NCI-H2081 (cell line): ENCODE results near the gene NOL4L.

Source experiments
- DNase-seq, 2 experiments: peaks; one replicate each; lab custom pipeline; 2025; lab: John Stamatoyannopoulos, UW

Gene NOL4L

GRCh38 chr20:32560989-32561830, 23.9 kb downstream of the NOL4L start:
- peak; percentile 44 to 58 for DNase-seq

- no peak for DNase-seq
These were observed 24.6 kb downstream of the NOL4L start for GRCh38 chr20:32560482-32560988.

GRCh38 chr20:32559753-32560380, 25.3 kb downstream of the NOL4L start:
- no peak for DNase-seq

- no peak for DNase-seq
These were observed 25.9 kb downstream of the NOL4L start for GRCh38 chr20:32559205-32559752.

- no peak for DNase-seq
These were observed 26.6 kb downstream of the NOL4L start for GRCh38 chr20:32558526-32558925.

GRCh38 chr20:32557319-32557718, 27.8 kb downstream of the NOL4L start:
- no peak for DNase-seq

GRCh38 chr20:32556312-32557184, 28.6 kb downstream of the NOL4L start:
- no peak for DNase-seq

- no peak for DNase-seq
These were observed 29.5 kb downstream of the NOL4L start for GRCh38 chr20:32555584-32555983.

- DNase-seq, result no peak
These were observed 30.2 kb downstream of the NOL4L start for GRCh38 chr20:32554965-32555289.

GRCh38 chr20:32553618-32554017, 31.5 kb downstream of the NOL4L start:
- no peak for DNase-seq

- no peak for DNase-seq
These were observed 33.4 kb downstream of the NOL4L start for GRCh38 chr20:32551693-32552092.

- DNase-seq, result no peak
These were observed 35.3 kb downstream of the NOL4L start for GRCh38 chr20:32549842-32550241.

- no peak for DNase-seq
These were observed 37.4 kb downstream of the NOL4L start for GRCh38 chr20:32547753-32548034.

- DNase-seq, result no peak
These were observed 38.0 kb downstream of the NOL4L start for GRCh38 chr20:32546918-32547752.

GRCh38 chr20:32544893-32545840, 40.0 kb downstream of the NOL4L start:
- DNase-seq, result no peak

- DNase-seq, result peak in 1 of 2 experiments; percentile 29
These were observed 40.8 kb downstream of the NOL4L start for GRCh38 chr20:32544260-32544722.

GRCh38 chr20:32543570-32544259, 41.4 kb downstream of the NOL4L start:
- no peak for DNase-seq

- no peak for DNase-seq
These were observed 42.9 kb downstream of the NOL4L start for GRCh38 chr20:32542259-32542615.
